ENCODE data around the gene GFAP.

The GFAP gene

GRCh38 chr17:44906010-44906646, 9.2 kb downstream of the GFAP start:
- peak; percentile 66 for ATAC-seq
- TF ChIP-seq ARNTL (CRISPR knock-in tag; IDR thresholded peaks at IDR 0.05; ENCODE audit: borderline replicate concordance, low read depth) (no peak), ZNF8 (CRISPR knock-in tag; IDR thresholded peaks at IDR 0.05) (no peak), BACH2 (CRISPR knock-in tag; IDR thresholded peaks at IDR 0.05; ENCODE audit: borderline replicate concordance) (no peak)

- ATAC-seq: no peak
- TF ChIP-seq ISL1 (CRISPR knock-in tag; IDR thresholded peaks at IDR 0.05) (no peak), TCF4 (CRISPR knock-in tag; IDR thresholded peaks at IDR 0.05; ENCODE audit: borderline replicate concordance) (no peak), ZNF70 (CRISPR knock-in tag; IDR thresholded peaks at IDR 0.05) (no peak), ESRRG (CRISPR knock-in tag; IDR thresholded peaks at IDR 0.05) (no peak), BACH2 (CRISPR knock-in tag; IDR thresholded peaks at IDR 0.05; ENCODE audit: borderline replicate concordance) (no peak), ZC3H10 (CRISPR knock-in tag; IDR thresholded peaks at IDR 0.05) (no peak), ZFP30 (CRISPR knock-in tag; IDR thresholded peaks at IDR 0.05) (no peak), PPARA (CRISPR knock-in tag; IDR thresholded peaks at IDR 0.05; ENCODE audit: borderline replicate concordance) (no peak), CSDC2 (CRISPR knock-in tag; IDR thresholded peaks at IDR 0.05) (no peak), TOX (CRISPR knock-in tag; IDR thresholded peaks at IDR 0.05; ENCODE audit: borderline replicate concordance) (no peak)
- TF ChIP-seq, protein P1, sequence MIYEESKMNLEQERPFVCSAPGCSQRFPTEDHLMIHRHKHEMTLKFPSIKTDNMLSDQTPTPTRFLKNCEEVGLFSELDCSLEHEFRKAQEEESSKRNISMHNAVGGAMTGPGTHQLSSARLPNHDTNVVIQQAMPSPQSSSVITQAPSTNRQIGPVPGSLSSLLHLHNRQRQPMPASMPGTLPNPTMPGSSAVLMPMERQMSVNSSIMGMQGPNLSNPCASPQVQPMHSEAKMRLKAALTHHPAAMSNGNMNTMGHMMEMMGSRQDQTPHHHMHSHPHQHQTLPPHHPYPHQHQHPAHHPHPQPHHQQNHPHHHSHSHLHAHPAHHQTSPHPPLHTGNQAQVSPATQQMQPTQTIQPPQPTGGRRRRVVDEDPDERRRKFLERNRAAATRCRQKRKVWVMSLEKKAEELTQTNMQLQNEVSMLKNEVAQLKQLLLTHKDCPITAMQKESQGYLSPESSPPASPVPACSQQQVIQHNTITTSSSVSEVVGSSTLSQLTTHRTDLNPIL (CRISPR knock-in tag; IDR thresholded peaks at IDR 0.05; ENCODE audit: low read depth): no peak
- TF ChIP-seq, protein P2, sequence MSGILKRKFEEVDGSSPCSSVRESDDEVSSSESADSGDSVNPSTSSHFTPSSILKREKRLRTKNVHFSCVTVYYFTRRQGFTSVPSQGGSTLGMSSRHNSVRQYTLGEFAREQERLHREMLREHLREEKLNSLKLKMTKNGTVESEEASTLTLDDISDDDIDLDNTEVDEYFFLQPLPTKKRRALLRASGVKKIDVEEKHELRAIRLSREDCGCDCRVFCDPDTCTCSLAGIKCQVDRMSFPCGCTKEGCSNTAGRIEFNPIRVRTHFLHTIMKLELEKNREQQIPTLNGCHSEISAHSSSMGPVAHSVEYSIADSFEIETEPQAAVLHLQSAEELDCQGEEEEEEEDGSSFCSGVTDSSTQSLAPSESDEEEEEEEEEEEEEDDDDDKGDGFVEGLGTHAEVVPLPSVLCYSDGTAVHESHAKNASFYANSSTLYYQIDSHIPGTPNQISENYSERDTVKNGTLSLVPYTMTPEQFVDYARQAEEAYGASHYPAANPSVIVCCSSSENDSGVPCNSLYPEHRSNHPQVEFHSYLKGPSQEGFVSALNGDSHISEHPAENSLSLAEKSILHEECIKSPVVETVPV (CRISPR knock-in tag; IDR thresholded peaks at IDR 0.05): no peak
Measured at GRCh38 chr17:44905006-44906000, 10.0 kb downstream of the GFAP start.

- TF ChIP-seq TOX (CRISPR knock-in tag; IDR thresholded peaks at IDR 0.05; ENCODE audit: borderline replicate concordance) (no peak), OSR1 (CRISPR knock-in tag; IDR thresholded peaks at IDR 0.05) (no peak), SNAI2 (CRISPR knock-in tag; IDR thresholded peaks at IDR 0.05) (no peak)
- ATAC-seq: no peak
Measured at GRCh38 chr17:44904001-44904984, 11.0 kb downstream of the GFAP start.

- ATAC-seq: no peak
- TF ChIP-seq, protein P1 (CRISPR knock-in tag; IDR thresholded peaks at IDR 0.05; ENCODE audit: low read depth): no peak
- TF ChIP-seq GLIS3 (CRISPR knock-in tag; IDR thresholded peaks at IDR 0.05): no peak
Measured at GRCh38 chr17:44903012-44903685, 12.2 kb downstream of the GFAP start.

DNA sequence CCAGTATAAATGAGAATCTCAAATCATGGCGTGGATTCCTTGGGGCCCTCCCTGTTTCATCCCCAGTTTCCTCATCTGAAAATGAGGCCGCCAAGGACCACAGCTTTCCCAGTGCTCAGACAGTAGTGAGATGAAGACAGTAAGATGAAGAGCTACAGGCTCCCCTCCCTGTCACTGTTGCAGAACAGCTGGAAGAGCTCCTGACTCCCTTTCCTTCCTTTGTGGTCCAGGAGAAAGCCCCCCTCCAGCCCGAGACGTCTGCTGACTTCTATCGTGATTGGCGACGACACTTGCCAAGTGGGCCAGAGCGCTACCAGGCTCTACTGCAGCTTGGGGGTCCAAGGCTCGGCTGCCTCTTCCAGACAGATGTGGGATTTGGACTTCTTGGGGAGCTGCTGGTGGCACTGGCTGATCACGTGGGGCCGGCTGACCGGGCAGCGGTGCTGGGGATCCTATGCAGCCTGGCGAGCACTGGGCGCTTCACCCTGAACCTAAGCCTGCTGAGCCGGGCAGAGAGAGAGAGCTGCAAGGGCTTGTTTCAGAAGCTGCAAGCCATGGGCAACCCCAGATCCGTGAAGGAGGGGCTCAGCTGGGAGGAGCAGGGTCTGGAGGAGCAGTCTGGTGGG, 13.1 kb downstream of the GFAP start:
- ATAC-seq: no peak
- no peak for TF ChIP-seq GLIS3 (CRISPR knock-in tag; IDR thresholded peaks at IDR 0.05)
- no peak for TF ChIP-seq PPARA (CRISPR knock-in tag; IDR thresholded peaks at IDR 0.05; ENCODE audit: borderline replicate concordance)
- TF ChIP-seq ZNF8 (CRISPR knock-in tag; IDR thresholded peaks at IDR 0.05): no peak
